Fibroblast of the conjunctiva (primary cell): ENCODE measurements around the gene ATF7IP2.
"Not testable (repeated sequence)": the region's sequence is repeated elsewhere in the genome, so short reads cannot be mapped to it uniquely, and the experiment has no call there.

ENCODE experiments used
- DNase-seq: peaks from one replicate; pipeline ENCODE4 v3.0.0-alpha.2; 2010; ENCODE audit warnings: low read depth

Gene ATF7IP2

GRCh38 chr16:10373556-10373955 is 12.3 kb upstream of the ATF7IP2 start:
- DNase-seq, result no peak

- DNase-seq, result no peak
Measured at GRCh38 chr16:10376229-10376628, 9.6 kb upstream of the ATF7IP2 start.

GRCh38 chr16:10383626-10384025 is 2.2 kb upstream of the ATF7IP2 start:
- no peak for DNase-seq

- DNase-seq, result no peak
Measured at GRCh38 chr16:10386517-10387100, 748 bp downstream of the ATF7IP2 start.

DNA sequence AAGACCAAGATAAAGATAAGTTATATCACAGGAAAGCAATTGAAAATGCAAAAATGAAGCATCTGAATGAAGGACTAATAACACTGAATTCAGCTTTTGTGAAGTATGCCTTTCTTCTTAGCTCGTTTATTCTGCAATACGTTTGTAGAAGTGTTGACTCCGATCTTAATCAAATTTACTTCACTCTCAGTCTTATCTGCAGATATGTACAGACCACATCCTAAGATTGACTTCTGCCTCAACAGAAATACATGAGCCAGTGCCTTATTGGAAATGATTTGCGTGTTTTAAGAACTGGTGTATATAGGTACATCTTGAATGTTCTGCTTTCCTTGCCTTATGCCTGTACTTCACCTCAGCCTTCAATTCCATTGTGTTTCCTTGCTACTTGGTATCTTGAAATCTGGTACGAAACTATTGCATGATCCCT is 1.3 kb downstream of the ATF7IP2 start:
- no peak for DNase-seq

- no peak for DNase-seq
Measured at GRCh38 chr16:10388988-10389387, 3.1 kb downstream of the ATF7IP2 start.

DNA sequence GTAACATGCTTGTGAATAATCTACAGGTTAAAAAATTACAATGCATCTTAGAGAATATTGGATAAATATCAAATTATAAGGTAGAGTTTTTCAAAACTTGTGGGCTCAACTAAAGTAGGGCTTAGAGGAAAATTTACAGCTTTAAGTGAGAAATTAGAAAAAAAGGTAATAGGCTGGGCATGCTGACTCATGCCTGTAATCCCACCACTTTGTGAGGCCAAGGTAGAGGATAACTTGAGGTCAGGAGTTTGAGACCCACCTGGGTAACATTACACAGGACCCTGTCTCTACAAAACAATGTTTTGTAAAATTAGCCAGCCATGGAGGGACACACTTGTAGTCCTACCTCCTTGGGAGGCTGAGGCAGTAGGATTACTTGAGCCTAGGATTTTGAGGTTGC is 4.5 kb downstream of the ATF7IP2 start:
- DNase-seq, result no peak

DNA sequence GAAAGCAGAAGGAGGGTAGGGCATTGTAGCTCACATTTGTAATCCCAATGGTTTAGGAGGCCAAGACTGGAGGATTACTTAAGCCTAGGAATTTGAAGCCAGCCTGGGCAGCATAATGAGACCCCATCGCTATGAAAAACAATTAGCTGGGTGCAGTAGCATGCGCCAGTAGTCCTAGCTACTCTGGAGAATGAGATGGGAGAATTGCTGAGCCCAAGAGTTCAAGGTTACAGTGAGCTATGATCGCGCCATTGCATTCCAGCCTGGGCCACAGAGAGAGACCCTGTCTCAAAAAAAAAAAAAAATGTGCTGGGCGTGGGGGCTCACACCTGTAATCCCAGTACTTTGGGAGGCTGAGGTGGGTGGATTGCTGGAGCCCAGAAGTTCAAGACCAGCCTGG is 5.0 kb downstream of the ATF7IP2 start:
- no peak for DNase-seq

DNA sequence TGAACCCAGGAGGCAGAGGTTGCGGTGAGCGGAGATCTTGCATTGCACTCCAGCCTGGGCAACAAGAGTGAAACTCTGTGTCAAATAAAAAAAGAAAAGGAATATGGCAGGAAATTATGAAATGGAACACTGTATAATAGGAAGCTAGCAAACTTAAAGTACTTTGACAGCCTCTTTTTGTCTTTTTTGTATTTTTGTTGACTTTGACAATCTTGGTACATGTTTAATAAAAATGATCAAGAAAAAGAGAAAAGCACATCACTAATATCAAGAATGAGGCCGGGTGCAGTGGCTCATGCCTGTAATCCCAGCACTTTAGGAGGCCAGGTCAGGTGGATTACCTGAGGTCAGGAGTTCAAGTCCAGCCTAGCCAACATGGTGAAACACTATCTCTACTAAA is 5.5 kb downstream of the ATF7IP2 start:
- DNase-seq, result no peak

DNA sequence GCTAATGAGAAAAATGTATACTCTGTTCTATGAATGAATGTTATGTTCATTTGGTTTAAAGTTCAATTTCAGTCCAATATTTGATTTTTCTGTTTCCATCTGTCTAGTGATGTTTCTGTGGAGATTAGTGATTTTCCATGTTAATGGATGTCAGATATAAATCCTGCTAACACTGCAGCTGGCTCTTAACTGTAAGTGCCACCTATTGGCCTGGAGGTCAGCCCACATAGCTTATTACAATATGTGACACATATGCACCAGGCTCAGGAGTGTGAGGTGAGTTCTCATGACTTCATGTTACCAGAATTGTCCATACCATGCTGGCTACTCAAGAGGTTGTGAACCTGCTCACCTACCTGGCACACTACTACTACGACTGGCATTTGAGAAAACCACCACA is 17.1 kb downstream of the ATF7IP2 start:
- no peak for DNase-seq

GRCh38 chr16:10405386-10405939 is 19.6 kb downstream of the ATF7IP2 start:
- DNase-seq, result no peak

DNA sequence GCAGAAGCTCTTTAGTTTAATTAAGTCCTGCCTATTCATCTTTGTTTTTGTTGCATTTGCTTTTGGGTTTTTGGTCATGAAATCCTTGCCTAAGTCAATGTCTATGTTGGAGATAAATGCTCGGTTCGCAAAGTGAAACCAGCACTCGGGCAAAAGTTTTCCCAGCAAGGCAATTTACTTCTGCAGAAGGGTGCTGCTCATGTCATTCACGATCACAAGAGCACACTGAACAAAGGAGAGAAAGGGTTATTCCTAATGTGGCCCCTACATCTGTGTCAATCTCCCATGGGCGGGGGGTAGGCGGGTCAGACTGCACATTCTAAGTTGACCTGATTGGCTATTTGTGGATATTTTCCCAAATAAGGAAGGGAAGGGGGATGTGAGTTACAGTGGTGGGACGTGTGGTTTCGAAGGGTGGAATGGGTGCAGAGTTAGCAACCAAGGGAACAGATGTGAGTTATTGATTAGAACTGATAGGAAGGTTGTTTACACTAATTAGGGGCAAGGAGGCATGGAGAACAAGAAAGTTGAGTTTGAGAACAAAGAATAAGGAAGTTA is 23.0 kb downstream of the ATF7IP2 start:
- DNase-seq, result no peak

GRCh38 chr16:10409713-10410112 is 23.9 kb downstream of the ATF7IP2 start:
- not testable (repeated sequence) for DNase-seq

DNA sequence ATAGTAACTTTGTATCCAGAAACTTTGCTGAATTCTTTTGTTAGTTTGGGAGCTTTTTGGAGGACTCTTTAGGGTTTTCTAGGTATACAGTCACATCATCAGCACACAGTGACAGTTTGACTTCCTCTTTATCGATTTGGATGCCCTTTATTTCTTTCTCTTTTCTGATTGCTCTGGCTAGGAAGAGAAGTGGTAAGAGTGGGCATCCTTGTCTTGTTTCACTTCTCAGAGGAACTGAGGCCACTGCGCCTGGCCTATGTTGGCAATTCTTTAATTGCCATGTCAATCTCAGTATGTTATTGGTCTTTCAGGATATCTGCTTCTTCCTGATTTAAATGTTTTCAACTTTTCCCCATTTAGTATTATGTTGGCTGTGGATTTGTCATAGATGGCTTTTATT is 24.6 kb downstream of the ATF7IP2 start:
- DNase-seq, result no peak

DNA sequence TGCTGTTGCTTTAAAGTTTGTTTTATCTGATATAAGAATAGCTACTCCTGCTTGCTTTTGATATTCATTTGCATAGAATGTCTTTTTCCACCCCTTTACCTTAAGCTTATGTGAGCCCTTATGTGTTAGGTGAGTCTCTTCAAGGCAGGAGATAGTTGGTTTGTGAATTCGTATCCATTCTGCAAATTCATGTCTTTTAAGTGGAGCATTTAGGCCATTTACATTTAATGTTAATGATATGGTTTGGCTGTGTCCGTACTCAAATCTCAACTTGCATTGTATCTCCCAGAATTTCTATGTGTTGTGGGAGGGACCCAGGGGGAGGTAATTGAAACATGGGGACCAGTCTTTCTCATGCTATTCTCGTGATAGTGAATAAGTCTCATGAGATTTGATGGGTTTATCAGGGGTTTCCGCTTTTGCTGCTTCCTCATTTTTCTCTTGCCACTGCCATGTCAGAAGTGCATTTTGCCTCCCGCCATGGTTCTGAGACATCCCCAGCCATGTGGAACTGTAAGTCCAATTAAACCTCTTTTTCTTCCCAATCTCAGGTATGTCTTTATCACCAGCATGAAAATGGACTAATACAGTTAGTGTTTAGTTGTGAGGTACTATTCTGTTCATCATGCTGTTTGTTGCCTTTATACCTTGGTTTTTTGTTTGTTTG is 27.2 kb downstream of the ATF7IP2 start:
- DNase-seq, result no peak

- not testable (repeated sequence) for DNase-seq
Measured at GRCh38 chr16:10418204-10418603, 32.3 kb downstream of the ATF7IP2 start.

DNA sequence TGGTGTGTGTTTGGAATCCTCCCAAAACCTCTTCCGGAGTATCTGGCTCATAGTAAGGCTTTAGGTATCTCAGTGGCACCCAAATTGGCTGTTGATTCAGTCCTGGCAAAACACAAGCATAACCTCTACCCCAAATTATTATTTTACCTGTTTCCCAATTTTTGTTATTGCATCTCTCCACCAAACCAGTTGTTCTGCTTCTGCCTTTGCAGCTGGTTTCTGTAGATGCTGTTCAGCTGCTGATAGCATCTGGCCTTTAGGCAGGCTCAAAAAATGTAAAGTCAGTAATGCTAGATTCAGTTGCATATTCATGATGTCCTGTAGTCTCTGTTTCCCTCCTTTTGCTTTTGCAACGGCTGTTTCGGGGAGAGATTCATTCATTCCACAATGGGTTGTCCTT is 33.8 kb downstream of the ATF7IP2 start:
- no peak for DNase-seq

DNA sequence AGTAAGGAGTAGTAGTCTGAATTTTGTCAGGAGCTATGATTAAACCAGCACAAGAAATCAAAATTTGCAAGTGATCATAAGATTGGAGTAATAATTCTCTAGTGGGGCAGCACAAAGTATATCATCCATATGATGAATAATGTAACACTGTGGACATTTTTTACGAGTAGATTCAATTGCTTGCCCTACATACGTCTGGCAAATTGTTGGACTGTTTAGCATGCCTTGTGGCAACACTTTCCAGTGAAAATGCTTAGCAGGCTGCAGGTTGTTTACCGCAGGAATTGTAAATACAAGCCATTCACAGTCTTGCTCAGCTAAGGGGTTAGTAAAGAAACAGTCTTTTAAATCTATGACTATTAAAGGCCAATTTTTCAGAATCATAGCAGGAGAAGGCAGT is 35.7 kb downstream of the ATF7IP2 start:
- no peak for DNase-seq

DNA sequence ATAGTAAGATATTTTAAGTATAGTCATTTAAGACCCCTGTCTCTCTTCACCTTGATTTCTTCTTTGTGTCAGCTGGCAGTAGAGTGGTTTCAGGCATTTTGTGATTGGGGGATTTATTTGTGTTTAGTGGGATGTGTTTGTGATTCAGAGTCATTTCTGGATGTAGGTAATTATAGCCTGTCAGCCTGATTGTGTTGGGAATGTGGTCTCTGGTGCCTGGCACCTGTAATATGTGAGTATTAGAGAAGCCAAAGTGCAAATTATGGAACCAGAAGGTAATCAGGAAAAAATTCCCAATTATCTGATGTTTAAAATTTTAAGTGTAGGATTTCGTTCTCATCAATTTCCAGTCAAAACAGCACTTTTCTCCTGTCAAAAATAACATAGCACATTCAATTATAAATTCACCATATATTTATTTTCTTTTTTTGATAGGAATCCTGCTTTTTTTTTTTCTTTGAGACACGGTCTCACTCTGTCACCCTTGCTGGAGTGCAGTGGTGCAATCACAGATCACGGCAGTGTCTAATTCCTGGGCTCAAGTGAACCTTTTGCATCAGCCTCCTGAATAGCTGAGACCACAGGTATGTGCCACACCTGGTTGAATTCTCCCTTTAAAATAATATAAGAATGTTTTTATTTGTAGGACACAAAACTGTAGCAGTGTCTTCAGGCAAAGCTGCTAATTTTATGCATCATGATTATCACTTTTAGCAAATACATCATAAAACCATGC is 42.7 kb downstream of the ATF7IP2 start:
- DNase-seq, result no peak

GRCh38 chr16:10429299-10429969 is 43.6 kb downstream of the ATF7IP2 start:
- DNase-seq, result not testable (repeated sequence)

- DNase-seq, result no peak
Measured at GRCh38 chr16:10441726-10442125, 55.9 kb downstream of the ATF7IP2 start.

GRCh38 chr16:10447289-10447688 is 61.4 kb downstream of the ATF7IP2 start:
- DNase-seq, result no peak
